HG03175 (cell line): ENCODE data around the gene ZDHHC3.

Experiments
- ATAC-seq: cut with Tn5 transposase; IDR thresholded peaks from one replicate; pipeline ENCODE4 v1.9.1; 2021; ENCODE audit warnings: mild to moderate bottlenecking, moderate library complexity; ENCODE audit not compliant: unreplicated experiment

ZDHHC3 gene

DNA sequence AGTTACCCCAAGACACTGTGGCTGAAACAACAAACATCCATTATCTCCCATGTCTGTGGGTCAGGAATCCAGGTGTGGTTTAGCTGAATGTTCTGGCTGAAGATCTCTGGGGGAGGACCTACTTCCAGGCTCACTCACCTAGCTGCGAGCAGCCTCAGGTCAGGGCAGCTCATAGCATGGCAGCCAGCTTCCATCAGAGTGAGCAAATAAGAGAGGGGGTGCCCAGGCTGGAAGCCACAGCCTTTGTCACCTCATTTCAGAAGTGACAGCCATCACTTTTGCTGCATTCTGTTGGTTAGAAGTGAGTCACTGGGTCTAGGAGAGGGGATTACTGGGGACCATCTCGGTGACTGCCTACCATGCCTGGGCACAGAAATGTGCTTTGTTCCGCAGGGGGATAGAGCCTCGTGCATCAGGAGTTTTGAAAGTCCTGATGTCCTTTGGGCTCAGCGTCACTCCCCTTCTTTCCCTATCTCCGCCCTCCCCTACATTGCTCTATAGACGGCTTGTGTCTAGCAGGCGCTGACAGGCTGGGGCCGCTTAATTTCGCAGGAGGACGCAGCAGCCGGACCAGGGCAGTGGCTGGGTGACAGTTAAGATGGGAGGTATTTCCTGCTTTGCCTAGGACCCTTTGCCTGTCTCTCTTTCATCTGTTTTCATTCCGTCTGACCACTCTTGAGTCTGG, 76.1 kb downstream of the ZDHHC3 start:
- no peak for ATAC-seq

DNA sequence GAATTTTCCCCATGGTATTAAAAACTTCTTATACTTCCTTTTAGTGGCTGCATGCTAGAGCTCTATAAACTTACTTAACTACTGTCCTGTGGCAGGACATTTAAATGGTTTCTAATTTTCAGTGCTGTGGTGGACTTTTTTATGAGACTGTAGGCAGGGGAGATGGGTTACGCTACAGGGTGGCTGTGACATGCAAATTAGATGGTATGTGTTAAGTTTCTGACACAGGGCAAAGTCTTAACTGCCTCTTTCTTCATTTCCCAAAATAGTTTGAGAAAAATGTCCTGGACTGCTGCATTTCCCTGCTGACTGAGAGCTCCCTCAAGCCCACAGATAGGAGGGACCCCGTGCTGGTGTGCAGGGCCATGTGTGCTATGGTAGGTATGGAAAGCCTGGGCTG, 79.5 kb downstream of the ZDHHC3 start:
- ATAC-seq: no peak

DNA sequence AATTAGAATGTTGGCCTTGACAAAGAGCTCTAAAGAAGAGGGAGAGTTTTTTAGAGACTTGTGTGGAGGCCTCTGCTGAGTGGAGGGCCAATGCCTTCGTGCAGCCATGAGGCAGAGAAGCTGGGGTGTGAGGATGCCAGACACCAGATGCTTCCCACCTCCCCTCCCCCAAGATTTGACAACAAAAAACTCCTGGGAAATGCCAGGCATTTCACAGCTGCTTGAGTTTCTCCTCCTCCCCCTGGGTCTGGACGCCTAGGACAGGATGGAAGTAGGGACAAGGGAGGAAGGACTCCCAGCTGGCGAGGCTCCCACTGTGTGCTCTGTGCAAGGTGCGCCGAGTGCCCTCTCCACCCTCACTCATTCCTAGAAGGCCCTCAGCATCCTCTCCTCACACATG, 81.5 kb downstream of the ZDHHC3 start:
- no peak for ATAC-seq

DNA sequence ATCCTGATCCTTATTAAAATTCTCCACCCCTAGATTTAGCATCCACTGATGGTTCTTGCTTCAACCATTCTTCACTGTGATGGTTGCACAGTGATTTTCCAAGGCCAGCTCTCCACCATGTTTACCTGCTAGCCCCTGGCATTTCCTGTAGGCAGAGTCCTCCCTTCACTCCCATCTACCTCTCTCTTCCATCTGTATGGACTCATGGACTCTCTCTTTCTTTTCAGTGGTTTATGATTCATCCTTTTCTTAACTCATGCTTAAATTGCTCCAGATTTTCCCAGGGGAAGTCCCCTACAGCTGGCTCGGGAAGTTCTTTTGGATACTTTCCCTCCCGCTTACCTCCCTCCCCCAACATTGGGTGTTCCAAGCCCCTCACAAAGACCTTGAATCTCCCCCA, 82.9 kb downstream of the ZDHHC3 start:
- ATAC-seq: no peak

- no peak for ATAC-seq
Measured at GRCh38 chr3:44892689-44893088, 83.3 kb downstream of the ZDHHC3 start.

GRCh38 chr3:44890852-44891251, 85.1 kb downstream of the ZDHHC3 start:
- no peak for ATAC-seq

- ATAC-seq: no peak
Measured at GRCh38 chr3:44890258-44890657, 85.7 kb downstream of the ZDHHC3 start.

GRCh38 chr3:44887101-44887500, 88.9 kb downstream of the ZDHHC3 start:
- no peak for ATAC-seq

GRCh38 chr3:44886561-44886960, 89.4 kb downstream of the ZDHHC3 start:
- no peak for ATAC-seq

- ATAC-seq: no peak
Measured at GRCh38 chr3:44885618-44886017, 90.4 kb downstream of the ZDHHC3 start.

GRCh38 chr3:44883999-44884431, 92.0 kb downstream of the ZDHHC3 start:
- ATAC-seq: no peak

GRCh38 chr3:44883213-44883955, 92.6 kb downstream of the ZDHHC3 start:
- no peak for ATAC-seq

- no peak for ATAC-seq
Measured at GRCh38 chr3:44880284-44880683, 95.7 kb downstream of the ZDHHC3 start.

- no peak for ATAC-seq
Measured at GRCh38 chr3:44877333-44877732, 98.6 kb downstream of the ZDHHC3 start.

DNA sequence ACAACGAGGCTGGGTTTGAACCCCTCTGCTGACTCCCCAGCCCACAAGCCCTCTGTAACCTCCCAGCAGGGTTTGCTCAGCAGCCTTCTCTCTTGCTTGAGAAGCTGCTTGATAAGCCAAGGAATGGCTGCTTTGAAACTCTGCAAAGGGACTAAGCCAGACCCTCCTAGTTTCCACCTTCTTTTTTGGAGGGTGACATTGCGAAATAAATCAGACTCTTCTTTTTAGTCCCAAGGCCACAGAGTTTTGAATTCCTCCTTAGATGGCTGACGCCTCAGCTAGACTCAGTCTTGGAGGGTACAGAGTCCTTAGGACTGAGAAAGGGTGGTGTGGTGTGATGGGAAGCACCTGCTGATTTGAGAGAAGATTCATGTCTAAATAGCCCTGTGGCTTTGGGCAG, 100.4 kb downstream of the ZDHHC3 start:
- no peak for ATAC-seq
